HG02798 (cell line): Measurements from ENCODE around the gene AKAP13.

Experiments used
- ATAC-seq: cut with Tn5 transposase; IDR thresholded peaks from one replicate; pipeline ENCODE4 v1.9.1; 2021; ENCODE audit warnings: mild to moderate bottlenecking; ENCODE audit not compliant: unreplicated experiment, poor library complexity

The AKAP13 gene

DNA sequence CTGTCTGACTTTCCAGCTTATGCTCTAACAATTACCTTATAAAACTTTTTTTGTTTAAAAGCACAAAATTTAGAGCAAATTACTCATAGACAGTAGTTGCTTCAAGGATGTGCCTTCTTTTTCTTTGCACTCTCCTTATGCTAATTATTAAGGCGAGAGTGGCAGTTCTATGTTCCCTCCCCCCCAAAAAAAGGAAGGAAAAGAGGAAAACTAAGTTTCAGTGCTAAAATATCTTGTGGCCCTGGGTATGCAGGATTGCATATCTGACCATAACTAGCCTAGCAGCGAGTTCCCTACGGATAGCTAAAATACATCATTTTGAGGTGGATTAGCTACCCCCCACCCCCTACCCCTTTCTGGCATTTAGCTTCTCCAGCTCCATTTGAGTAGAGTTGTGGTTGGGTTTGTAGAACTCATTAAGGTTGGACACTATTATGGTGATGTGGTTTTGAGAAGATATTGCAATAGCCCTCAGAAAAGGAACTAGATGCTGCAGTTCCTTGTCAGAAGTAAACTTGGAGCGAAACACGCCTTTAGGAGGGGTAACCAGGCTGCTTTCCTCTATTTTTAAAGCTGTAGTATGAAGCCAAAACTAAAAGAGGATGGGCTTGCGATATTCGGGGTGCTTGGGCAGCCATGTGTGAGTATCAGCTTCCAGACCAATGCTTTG is 174.6 kb downstream of the AKAP13 start:
- peak; percentile 48 for ATAC-seq

DNA sequence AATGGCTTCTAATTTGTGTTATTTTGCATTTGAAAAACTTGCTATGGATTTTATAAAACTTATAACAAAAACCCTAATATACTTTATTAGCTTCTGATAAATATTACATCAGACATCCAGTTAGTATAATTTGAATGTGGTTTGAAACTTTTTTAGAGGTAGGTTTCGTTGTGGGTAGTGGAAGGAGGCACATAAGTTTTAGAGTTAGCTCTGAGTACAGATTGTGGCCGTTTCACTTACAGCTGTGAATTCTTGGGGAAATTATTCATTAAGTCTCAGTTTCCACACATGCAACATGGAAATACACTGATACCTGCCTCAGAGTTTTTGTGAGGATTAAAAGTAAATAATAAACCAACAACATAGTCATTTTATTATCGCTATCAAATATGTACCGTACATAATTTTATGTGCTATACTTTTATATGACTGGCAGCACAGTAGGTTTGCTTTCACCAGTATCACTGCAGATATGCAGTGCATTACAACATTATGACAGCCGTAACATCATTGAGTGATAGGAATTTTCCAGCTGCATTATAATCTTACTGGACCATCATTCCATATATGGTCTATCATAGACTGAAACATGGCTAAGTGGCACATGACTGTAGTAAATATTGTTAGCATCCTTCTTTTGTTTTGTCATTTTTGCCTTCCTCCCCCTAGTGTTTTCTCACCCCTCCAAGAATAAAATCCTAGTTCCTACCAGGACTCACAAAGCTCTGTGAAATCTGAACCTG is 175.6 kb downstream of the AKAP13 start:
- ATAC-seq = peak; percentile 75

DNA sequence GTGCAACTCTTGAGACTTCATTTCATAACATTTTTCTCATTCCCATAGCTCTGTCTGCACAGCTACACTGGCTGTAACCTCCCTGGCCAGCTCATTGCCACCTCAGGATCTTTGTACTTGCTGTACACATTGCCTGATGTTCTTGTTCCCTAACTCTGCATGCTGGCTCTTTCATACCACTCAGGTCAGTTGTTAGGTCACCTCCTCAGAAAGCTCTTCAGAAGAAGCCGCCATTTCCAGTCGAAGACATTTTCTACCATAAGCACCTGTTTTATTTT is 176.2 kb downstream of the AKAP13 start:
- no peak for ATAC-seq

DNA sequence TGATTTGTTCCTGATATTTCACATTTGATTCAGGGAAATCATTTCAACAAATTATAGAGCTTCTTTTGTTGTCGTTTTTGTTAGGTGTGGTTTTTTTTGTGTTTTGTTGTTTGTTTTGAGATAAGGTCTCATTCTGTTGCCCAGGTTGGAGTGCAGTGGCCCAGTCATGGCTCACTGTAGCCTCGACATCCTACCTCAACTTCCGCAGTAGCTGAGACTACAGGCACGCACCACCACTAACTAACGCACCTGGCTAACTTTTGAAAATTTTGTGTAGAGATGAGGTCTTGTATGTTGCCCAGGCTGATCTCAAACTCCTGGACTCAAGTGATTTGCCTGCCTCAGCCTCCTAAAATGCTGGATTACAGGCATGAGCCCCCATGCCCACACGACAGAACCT is 177.0 kb downstream of the AKAP13 start:
- ATAC-seq = no peak

DNA sequence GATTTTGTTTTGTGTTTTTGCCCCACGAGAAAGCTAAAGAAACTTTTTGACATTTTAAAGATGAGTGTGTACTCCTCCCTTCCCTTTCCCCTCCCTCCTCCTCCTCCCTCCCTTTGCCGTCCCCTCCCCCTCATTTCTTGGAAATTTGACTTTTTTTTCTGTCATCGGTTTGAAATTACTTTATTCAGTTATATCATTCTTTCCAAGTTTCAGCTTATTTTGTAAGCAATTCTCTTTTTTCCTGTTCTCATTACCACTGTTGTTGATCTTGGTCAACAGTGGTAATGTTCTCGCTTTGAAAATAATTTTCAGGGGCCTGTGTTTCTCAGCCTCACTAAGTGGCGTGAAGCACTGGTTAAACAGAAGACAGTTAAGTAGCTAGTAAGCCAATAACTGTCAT is 178.4 kb downstream of the AKAP13 start:
- ATAC-seq = no peak

DNA sequence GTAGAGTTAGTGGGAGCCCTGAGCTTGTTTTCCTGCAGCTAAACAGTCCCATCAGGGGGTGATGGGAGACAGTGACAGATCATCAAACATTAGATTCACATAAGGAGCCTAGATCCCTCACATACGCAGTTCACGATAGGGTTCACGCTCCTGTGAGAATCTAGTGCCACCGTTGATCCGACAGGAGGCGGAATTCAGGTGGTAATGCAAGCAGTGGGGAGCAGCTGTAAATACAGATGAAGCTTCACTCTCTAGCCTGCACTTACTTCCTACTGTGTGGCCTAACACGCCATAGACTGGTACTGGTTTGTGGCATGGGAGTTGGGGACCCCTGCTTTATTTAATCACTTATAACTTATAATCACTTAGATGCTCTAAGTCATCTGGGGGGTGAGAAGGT is 179.1 kb downstream of the AKAP13 start:
- no peak for ATAC-seq

DNA sequence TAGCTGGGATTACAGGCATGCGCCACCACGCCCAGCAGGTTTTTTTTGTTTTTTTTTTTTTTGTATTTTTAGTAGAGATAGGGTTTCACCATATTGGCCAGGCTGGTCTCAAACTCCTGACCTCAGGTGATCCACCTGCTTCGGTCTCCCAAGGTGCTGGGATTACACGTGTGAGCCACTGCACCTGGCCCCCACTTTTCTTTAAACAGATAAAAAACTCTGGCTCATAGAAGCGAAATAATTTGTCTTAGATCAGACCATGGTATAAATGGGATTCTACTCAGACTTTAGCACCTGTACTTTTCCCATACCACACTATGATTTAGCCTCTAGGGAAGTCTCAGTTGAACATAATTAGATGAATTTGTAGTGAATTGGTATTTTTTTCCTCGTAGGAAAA is 182.4 kb downstream of the AKAP13 start:
- ATAC-seq = no peak

DNA sequence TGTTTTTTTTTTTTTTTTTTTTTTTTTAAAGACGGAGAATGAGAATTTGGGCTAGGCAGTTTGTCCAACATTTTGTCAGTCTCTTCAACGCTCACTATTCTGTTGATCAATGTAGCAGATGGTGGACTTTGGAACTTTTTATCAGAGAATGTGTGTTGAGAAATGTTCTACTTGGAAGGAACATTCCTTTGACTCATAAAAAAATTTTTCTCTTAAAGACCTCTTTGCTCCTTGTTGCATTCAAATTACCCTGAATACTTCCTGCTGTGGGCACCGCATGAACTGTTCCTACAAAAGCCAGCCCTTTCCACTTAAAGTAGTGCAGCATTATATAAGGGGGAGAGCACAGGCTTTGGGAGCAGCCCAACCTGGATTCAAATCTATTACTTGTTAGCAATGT is 182.9 kb downstream of the AKAP13 start:
- ATAC-seq = no peak

DNA sequence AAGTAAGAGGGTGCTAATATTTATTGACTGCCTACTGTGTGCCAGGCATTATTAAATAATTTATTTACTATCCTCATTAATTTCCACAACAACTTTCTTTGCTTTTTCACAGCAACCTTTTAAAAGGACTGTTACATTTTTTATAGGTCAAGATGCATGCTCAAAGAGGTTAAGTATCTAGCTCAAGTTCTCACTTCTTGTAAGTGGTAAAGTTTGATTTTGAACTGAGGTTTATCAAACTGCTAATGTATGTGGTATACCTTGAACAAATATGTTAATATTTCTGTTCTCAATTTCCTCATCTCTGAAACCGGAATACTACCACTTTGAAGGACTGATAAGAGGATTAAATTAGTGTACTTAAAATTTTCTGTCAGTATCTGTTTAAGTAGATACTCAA is 183.3 kb downstream of the AKAP13 start:
- no peak for ATAC-seq

DNA sequence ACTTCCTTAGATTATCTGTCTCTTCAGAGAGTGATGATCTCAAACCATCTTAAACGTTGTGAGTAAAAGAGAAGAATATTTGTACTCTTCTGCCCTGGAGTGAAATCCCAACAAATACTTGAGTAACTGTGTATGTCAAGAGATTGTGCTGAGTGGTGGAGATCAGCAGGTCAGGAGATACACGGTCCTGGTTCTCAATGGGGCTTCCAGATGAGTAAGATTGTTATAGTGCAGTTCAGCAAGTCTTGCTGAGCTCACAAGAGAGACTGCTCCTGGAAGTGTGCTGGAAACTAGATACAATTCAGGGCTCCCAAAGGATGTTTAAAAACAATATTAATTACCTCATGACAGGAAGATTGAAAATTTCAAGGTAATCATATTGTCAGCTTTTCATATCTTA is 184.3 kb downstream of the AKAP13 start:
- no peak for ATAC-seq

DNA sequence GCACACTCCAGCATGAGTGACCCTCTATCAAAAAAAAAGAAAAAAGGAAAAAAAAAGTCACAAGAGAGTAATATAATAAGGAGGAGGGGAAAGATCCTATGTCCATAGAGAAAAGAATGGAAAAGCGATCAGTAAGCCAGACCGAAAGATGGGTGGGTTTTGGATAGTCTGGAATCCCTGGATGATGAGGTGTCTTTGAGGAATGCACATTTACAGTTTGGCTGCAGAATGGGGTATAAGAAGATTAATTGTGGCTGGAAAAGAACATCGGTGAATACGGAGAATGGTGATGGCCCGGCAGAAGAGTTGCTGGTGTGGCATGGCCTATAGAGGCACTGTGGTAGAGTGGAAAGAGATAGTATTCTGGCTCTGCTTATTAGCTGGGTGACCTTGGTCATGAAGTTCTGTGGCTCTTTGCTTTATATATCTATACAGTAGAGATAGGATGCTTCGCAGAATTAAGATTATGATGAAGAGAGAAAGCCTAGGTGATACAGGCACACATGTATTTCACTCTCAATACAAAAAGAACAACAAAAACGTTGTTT is 187.9 kb downstream of the AKAP13 start:
- ATAC-seq = no peak

DNA sequence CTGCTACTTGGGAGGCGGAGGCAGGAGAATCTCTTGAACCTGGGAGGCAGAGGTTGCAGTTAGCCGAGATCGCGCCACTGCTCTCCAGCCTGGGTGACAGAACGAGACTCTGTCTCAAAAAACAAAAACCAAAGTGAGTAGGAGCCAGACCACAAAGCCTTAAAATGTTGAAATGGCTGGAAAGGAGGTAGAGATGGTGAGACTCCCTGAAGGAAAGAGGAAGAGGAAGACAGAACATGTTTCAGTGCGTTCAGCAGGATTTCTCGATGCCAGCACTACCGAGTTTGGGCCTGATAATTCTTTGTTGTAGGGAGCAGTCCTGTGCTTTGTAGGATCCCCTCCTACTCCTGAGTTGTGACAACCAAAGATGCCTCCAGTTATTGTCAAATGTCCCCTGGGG is 189.9 kb downstream of the AKAP13 start:
- no peak for ATAC-seq

DNA sequence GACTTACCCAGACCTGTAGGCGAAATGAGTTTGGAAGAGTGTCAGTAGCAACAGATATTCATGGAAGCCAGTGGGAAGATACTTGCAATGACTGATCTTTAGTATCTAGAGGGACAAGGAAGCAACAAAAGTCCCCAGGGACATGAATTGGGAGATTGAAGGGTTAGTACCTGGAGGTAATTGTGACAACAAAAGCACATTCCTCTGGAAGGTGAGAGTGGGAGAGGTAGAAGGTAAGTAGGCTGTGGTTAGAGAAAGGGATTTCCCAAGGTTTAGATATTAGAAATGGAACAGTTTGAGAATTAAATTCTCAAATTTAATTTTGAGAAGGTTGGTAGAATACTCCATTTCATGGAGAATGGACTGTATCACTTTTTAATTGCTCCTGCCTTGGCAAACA is 191.4 kb downstream of the AKAP13 start:
- ATAC-seq = no peak

DNA sequence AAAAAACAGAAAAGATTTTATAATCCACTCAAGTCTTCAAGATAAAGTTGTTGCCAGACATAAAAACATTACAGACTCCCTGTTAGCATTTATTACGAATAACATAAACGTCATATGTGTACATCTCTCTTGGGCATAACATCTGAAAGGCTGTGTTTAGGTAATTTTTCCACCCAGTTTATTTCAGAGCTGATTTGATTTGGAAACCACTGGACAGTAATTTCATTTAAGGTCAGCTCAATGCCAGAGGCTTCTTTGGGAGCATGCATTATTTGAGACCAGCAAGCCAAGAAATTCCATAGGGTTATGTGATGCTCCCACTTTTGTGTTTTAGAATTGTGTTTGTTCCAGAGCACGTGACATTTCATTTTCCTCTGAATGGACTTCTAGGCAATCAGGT is 196.0 kb downstream of the AKAP13 start:
- ATAC-seq = no peak

DNA sequence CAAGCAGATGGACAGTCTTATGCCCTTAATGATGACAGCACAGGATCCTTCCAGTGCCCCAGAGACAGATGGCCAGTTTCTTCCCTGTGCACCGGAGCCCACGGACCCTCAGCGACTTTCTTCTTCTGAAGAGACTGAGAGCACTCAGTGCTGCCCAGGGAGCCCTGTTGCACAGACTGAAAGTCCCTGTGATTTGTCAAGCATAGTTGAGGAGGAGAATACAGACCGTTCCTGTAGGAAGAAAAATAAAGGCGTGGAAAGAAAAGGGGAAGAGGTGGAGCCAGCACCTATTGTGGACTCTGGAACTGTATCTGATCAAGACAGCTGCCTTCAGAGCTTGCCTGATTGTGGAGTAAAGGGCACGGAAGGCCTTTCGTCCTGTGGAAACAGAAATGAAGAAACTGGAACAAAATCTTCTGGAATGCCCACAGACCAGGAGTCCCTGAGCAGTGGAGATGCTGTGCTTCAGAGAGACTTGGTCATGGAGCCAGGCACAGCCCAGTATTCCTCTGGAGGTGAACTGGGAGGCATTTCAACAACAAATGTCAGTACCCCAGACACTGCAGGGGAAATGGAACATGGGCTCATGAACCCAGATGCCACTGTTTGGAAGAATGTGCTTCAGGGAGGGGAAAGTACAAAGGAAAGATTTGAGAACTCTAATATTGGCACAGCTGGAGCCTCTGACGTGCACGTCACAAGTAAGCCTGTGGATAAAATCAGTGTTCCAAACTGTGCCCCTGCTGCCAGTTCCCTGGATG is 198.7 kb downstream of the AKAP13 start:
- no peak for ATAC-seq

DNA sequence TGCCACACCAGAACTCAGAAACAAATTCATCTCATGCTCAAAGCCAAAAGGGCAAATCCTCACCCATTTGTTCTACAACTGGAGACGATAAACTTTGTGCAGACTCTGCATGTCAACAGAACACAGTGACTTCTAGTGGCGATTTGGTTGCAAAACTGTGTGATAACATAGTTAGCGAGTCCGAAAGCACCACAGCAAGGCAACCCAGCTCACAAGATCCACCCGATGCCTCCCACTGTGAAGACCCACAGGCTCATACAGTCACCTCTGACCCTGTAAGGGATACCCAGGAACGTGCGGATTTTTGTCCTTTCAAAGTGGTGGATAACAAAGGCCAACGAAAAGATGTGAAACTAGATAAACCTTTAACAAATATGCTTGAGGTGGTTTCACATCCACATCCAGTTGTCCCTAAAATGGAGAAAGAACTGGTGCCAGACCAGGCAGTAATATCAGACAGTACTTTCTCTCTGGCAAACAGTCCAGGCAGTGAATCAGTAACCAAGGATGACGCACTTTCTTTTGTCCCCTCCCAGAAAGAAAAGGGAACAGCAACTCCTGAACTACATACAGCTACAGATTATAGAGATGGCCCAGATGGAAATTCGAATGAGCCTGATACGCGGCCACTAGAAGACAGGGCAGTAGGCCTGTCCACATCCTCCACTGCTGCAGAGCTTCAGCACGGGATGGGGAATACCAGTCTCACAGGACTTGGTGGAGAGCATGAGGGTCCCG is 199.7 kb downstream of the AKAP13 start:
- no peak for ATAC-seq

DNA sequence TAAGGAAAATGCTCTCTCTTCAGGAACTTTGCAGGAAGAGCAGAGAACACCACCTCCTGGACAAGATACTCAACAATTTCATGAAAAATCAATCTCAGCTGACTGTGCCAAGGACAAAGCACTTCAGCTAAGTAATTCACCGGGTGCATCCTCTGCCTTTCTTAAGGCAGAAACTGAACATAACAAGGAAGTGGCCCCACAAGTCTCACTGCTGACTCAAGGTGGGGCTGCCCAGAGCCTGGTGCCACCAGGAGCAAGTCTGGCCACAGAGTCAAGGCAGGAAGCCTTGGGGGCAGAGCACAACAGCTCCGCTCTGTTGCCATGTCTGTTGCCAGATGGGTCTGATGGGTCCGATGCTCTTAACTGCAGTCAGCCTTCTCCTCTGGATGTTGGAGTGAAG is 200.5 kb downstream of the AKAP13 start:
- ATAC-seq = no peak

DNA sequence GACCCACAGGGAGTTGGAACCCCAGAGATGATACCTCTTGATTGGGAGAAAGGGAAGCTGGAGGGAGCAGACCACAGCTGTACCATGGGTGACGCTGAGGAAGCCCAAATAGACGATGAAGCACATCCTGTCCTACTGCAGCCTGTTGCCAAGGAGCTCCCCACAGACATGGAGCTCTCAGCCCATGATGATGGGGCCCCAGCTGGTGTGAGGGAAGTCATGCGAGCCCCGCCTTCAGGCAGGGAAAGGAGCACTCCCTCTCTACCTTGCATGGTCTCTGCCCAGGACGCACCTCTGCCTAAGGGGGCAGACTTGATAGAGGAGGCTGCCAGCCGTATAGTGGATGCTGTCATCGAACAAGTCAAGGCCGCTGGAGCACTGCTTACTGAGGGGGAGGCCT is 201.1 kb downstream of the AKAP13 start:
- no peak for ATAC-seq

DNA sequence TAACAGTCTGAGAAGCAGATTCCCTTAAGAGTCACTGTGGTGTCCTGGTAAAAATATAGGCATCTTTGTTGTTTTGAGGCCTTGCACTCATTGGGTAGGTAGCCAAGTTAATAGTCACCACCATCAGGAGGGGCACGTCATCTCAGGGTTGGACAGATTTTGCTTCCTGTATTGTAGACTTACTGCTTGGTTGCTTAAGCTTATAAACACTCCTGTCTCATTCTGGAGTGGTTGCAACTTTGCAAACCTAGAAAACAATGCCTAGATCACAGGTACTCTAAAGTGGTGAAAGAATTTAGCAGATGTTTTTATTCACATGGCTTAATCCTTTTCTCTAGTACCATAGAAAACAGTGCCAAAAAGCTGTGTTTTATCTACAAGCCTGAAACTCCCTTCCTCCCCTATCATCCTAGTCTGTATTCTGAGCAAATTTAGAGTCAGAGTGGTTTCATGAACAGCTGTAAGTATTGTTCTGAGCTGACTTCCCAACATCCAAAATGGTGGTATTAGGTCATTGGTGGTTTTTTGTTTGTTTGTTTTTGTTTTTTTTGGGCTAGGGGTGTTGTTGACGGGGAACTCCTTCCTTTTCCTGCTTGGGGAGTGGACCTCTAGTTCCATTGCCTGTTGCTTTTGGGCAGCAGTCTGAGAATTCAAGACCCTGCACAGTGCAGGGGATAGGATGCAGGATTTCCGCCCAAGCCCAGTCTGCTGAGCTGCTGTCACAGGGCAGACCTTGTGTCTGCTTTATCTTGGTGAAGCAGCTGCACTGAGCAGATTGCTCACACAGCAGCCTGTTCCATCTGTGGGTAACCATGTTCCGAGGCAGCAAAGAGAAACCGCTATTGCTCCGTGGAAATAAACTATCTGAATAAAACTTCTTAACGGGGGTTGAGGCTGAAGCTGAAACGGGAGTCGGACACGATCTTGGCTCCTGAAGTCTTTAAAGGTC is 202.0 kb downstream of the AKAP13 start:
- peak; percentile 61 for ATAC-seq

DNA sequence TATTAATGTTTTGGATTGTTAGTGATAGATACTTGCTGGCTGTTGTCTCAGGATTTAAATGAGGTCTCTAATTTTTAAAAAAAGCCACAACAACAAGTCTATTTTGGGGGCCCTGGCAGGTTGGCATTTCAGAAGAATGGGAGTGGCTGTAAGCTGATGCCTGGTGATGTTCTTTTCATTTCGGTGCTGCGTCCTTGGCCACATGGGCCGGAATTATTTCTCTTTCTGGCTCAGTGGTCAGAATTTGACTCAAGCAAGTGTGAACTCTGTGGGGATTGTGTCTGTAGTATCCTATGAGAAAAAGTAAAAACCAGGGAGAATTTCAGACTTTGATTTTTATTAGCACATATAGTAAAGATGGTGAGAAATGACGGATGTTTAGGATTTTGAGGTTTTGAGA is 203.0 kb downstream of the AKAP13 start:
- ATAC-seq = no peak
